ENCODE measurements around the gene HLCS. TPM values are rescaled to one million over a fixed set of nuclear protein-coding genes. Genes with fewer than 3 reads are reported as not detected.

The HLCS gene
- total RNA-seq, 2 donors from 2014 or later: 27.2 to 38.6 TPM

DNA sequence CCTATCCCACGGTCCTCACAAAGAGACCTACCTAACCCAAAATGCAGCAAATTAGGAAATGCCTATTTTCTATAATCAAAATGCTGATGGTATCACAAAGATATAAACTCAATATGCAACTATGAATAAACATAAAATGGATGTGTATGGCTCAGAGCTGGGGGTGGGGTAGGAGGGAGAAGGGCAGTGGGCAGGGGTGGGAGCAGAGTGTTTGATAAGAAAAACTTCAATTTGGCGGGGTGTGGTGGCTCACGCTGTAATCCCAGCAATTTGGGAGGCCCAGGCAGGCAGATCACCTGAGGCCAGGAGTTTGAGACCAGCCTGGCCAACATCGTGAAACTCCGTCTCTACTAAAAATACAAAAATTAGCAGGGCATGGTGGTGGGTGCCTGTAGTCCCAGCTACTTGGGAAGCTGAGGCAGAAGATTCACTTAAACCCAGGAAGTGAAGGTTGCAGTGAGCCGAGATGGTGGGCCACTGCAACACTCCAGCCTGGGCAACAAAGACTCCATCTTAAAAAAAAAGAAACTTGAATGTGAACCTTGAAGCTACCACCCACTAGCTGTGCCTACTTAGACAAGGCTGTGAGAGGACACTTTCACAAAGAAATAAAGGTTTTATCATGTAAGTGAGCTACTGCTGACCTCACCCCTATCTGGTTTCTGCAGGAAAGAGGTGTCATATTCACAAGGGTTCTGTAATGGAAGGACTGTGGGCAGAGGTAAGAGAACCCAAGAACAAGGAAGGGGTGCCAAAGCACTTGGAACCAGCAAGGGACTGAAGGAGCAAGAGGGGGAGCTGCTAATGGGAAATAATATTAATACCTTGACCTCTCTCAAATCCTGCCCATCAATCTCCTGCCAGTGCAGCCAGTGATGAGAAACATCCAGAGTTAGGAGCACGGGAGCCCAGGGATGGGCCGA, 53.0 kb downstream of the HLCS start:
- no peak overlapping the region for H3K4me3 ChIP-seq
- WGBS, 2 donors: 93 to 98% methylated on average over 8 of the region's 8 CpGs
- no peak for TF ChIP-seq POLR2A (IDR thresholded peaks at IDR 0.05)
- TF ChIP-seq, protein P1, sequence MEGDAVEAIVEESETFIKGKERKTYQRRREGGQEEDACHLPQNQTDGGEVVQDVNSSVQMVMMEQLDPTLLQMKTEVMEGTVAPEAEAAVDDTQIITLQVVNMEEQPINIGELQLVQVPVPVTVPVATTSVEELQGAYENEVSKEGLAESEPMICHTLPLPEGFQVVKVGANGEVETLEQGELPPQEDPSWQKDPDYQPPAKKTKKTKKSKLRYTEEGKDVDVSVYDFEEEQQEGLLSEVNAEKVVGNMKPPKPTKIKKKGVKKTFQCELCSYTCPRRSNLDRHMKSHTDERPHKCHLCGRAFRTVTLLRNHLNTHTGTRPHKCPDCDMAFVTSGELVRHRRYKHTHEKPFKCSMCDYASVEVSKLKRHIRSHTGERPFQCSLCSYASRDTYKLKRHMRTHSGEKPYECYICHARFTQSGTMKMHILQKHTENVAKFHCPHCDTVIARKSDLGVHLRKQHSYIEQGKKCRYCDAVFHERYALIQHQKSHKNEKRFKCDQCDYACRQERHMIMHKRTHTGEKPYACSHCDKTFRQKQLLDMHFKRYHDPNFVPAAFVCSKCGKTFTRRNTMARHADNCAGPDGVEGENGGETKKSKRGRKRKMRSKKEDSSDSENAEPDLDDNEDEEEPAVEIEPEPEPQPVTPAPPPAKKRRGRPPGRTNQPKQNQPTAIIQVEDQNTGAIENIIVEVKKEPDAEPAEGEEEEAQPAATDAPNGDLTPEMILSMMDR (IDR thresholded peaks at IDR 0.05): no peak
- ATAC-seq: no peak
- intact Hi-C loops (cut with DNase I): no loop called here
- no peaks in the 10 kb centered on the region for H3K27me3 ChIP-seq
- no peaks in the 10 kb centered on the region for H3K36me3 ChIP-seq (replicated peaks in 1 of 2; ENCODE audit: insufficient read depth in 1 of 2, low read depth in 2 of 2)
- no peaks in the 10 kb centered on the region for H3K9me3 ChIP-seq
- H3K4me1 ChIP-seq: peaks cover 39% of the 10 kb centered on the region
- H3K27ac ChIP-seq: no peak overlapping the region
- DNase-seq: no peak

DNA sequence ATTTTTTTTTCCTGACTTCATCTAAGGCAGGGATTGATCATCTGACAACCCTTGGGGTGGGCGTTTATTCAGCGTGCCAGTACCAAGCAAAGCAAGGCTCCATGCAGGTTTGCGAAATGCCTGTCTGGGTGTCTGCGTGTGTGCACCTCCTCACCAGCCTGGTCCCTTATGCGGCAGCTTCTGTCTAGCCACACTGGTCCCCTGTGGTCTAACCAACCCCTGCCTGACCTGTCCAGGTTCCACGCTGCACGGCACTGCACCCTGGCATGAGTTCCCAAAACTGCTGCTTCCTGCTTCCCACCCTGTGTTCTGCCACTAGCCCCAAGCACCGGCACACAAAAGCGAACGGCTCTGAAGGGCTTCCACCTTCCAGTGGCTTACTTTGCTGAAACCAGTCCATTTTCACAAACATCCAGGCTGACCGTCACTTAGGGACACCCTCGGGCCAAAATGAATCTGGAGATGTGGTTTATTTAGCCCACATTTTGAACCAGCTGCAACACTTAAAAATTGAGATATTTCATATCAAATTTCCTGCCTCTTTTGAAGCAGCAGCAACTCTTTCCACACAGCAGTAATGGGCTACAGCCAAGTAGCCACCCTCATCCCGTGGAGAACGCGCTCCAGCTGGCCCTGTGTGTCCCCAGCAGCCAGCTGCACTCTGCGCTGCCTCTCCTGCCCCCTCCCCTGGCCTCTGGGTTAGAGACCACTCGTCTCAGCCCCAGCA, 55.7 kb downstream of the HLCS start:
- 93 to 95% methylated on average over 17 of the region's 17 CpGs for WGBS, 2 donors
- intact Hi-C loops (cut with DNase I): no loop called here
- Histone ChIP-seq H3K4me1 (peaks cover 14% of the 10 kb centered on the region), H3K27ac (no peak overlapping the region), H3K9me3 (no peaks in the 10 kb centered on the region), H3K36me3 (replicated peaks in 1 of 2; ENCODE audit: insufficient read depth in 1 of 2, low read depth in 2 of 2) (no peaks in the 10 kb centered on the region), H3K27me3 (no peaks in the 10 kb centered on the region), H3K4me3 (no peak overlapping the region)
- TF ChIP-seq, protein P1 (IDR thresholded peaks at IDR 0.05): no peak
- TF ChIP-seq POLR2A (IDR thresholded peaks at IDR 0.05): no peak
- DNase-seq (no peak), ATAC-seq (no peak)

DNA sequence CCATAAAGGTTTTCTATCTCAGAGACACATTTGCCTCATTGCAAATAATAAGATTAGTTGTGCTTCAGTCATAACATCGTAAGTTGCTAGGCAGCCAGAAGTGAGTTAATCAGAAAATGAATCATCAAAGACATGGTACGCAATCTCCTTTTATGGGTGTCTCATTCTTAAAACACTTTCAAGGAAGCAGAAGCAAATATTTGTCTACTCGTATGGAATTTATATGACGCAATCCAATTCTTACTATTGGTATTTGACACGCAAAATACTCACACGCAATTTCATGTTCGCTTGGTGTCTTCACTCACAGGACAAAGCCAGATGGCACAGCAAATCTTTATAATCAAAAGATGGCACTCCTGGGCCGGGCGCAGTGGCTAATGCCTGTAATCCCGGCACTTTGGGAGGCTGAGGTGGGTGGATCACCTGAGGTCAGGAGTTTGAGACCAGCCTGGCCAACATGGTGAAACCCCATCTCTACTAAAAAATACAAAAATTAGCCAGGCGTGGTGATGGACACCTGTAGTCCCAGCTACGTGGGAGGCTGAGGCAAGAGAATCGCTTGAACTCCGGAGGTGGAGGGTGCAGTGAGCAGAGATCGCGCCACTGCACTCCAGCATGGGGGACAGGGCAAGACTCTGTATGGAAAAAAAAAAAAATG, 56.4 kb downstream of the HLCS start:
- no peak overlapping the region for H3K4me3 ChIP-seq
- H3K36me3 ChIP-seq (replicated peaks in 1 of 2; ENCODE audit: insufficient read depth in 1 of 2, low read depth in 2 of 2): no peaks in the 10 kb centered on the region
- no peak for DNase-seq
- H3K27me3 ChIP-seq: no peaks in the 10 kb centered on the region
- intact Hi-C loops (cut with DNase I): no loop called here
- no peaks in the 10 kb centered on the region for H3K9me3 ChIP-seq
- ATAC-seq: no peak
- H3K4me1 ChIP-seq: peaks cover 7% of the 10 kb centered on the region
- WGBS, 2 donors: 92 to 95% methylated on average over 16 of the region's 16 CpGs
- no peak overlapping the region for H3K27ac ChIP-seq
- no peak for TF ChIP-seq POLR2A (IDR thresholded peaks at IDR 0.05)
- TF ChIP-seq, protein P1 (IDR thresholded peaks at IDR 0.05): no peak

DNA sequence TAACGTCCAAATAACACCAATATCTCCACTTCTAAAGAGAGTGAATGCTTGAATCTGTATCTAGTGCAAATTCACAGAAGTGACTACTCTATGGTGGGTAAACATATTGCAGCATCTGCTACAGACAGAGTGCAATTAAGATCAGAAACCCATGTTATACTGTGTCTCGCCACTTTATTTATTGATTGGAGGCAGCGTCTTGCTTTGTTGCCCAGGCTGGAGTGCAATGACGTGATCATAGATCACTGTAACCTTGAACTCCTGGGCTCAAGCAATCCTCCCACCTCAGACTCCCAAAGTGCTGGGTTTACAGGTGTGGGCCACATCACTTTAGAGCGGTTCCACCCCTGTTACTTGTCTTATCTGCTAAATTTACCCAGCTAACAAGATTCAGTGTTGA, 57.0 kb downstream of the HLCS start:
- WGBS, 2 donors: 64 to 76% methylated on average over 5 of the region's 5 CpGs
- Histone ChIP-seq H3K9me3 (no peaks in the 10 kb centered on the region), H3K36me3 (replicated peaks in 1 of 2; ENCODE audit: insufficient read depth in 1 of 2, low read depth in 2 of 2) (no peaks in the 10 kb centered on the region), H3K4me1 (peaks cover 1% of the 10 kb centered on the region), H3K27ac (no peak overlapping the region), H3K27me3 (no peaks in the 10 kb centered on the region), H3K4me3 (no peak overlapping the region)
- ATAC-seq: no peak
- no peak for DNase-seq
- intact Hi-C loops (cut with DNase I): no loop called here
- TF ChIP-seq, protein P1 (IDR thresholded peaks at IDR 0.05): no peak
- no peak for TF ChIP-seq POLR2A (IDR thresholded peaks at IDR 0.05)

All from body of pancreas (tissue), 4 donors.